OCI-LY7 (cell line): Measurements from ENCODE around the gene RPS6KA2. TPM values are rescaled to one million over a fixed set of nuclear protein-coding genes. Genes with fewer than 3 reads are reported as not detected.

Experiments
- BruUV-seq: library from RNA; stranded (reverse); fragments of 400-500 nt; replicated peaks from 2 replicates; lab custom pipeline; 2021; lab: Mats Ljungman, UMichigan
- CTCF ChIA-PET: fragments of 300-600 bp; sonication (Branson Sonifier 250); formaldehyde crosslinking; loops from one replicate; lab custom pipeline; 2022; ENCODE audit warnings: antibody characterized with exemption; ENCODE audit not compliant: unreplicated experiment; lab: Charles Lee
- POLR2A ChIA-PET: fragments of 300-600 bp; sonication (Branson Sonifier 250); formaldehyde crosslinking; loops from one replicate; lab custom pipeline; 2022; ENCODE audit warnings: antibody characterized with exemption; lab: Charles Lee
- DNase-seq: peaks from one replicate; pipeline ENCODE4 v3.0.0-alpha.2; 2015; ENCODE audit warnings: low spot score
- H2AFZ ChIP-seq: fragments of 200-600 bp; sonication (generic), shearing (Covaris generic); 2 replicates; pipeline ENCODE4 v1.6.1; 2014; ENCODE audit warnings: mild to moderate bottlenecking, antibody characterized with exemption, low read length, moderate library complexity
- H3K27ac ChIP-seq: fragments of 200-600 bp; sonication (generic); 2 replicates; pipeline ENCODE4 v1.5.1; 2014; ENCODE audit warnings: mixed run types, low read depth, mild to moderate bottlenecking, moderate library complexity, low read length, inconsistent platforms; ENCODE audit not compliant: poor library complexity, severe bottlenecking
- H3K36me3 ChIP-seq: fragments of 200-600 bp; sonication (generic); 2 replicates; pipeline ENCODE4 v1.6.1; 2014; ENCODE audit warnings: mild to moderate bottlenecking, antibody characterized with exemption, low read length, moderate library complexity, mixed read lengths; ENCODE audit not compliant: insufficient read depth
- H3K4me1 ChIP-seq: fragments of 200-600 bp; sonication (generic); 2 replicates; pipeline ENCODE4 v1.5.1; 2014; ENCODE audit warnings: mild to moderate bottlenecking, low read length; ENCODE audit not compliant: insufficient read depth, poor library complexity, severe bottlenecking
- H3K4me2 ChIP-seq: fragments of 200-600 bp; sonication (generic); 2 replicates; pipeline ENCODE4 v1.6.1; 2014; ENCODE audit warnings: mild to moderate bottlenecking, low read length
- H3K4me3 ChIP-seq: fragments of 200-600 bp; sonication (generic); 2 replicates; pipeline ENCODE4 v1.5.1; 2014; ENCODE audit warnings: mild to moderate bottlenecking, low read depth, low read length; ENCODE audit not compliant: poor library complexity, severe bottlenecking
- H3K79me2 ChIP-seq: fragments of 200-600 bp; sonication (generic); 2 replicates; pipeline ENCODE4 v1.6.1; 2016; ENCODE audit warnings: low read depth, mild to moderate bottlenecking, low read length, moderate library complexity, mixed read lengths; ENCODE audit not compliant: insufficient read depth
- H3K9me2 ChIP-seq: fragments of 200-600 bp; sonication (generic); 2 replicates; pipeline ENCODE4 v1.6.1; 2016; ENCODE audit warnings: mild to moderate bottlenecking, low read length, mixed read lengths; ENCODE audit not compliant: insufficient read depth
- H3K9me3 ChIP-seq: fragments of 200-600 bp; sonication (generic); 2 replicates; pipeline ENCODE4 v1.6.1; 2014; ENCODE audit warnings: mild to moderate bottlenecking, mixed run types, low read length, mixed read lengths
- H4K20me1 ChIP-seq: fragments of 200-600 bp; sonication (generic); 2 replicates; pipeline ENCODE4 v1.6.1; 2014; ENCODE audit warnings: mild to moderate bottlenecking, antibody characterized with exemption, low read length, moderate library complexity, mixed read lengths; ENCODE audit not compliant: insufficient read depth
- EZH2phosphoT487 ChIP-seq: fragments of 200-600 bp; sonication (generic); IDR thresholded peaks from 2 replicates; pipeline ENCODE4 v1.6.1; 2018; ENCODE audit warnings: low read depth, borderline replicate concordance, mild to moderate bottlenecking, mixed run types, antibody characterized with exemption, low read length, moderate library complexity, mixed read lengths
- intact Hi-C: fragments of 100-400 bp; cut with micrococcal nuclease; formaldehyde crosslinking; loops from one replicate; pipeline ENCODE4 v1.10.0; 2022; ENCODE audit not compliant: unreplicated experiment
- total RNA-seq, 2 experiments: library from RNA; depleted of rRNA in 1 of 2; stranded (reverse); fragments of >200 nt in 1 of 2; shearing (Covaris generic) in 1 of 2; gene quantifications; 2 replicates each; pipeline ENCODE4 v1.2.3, GENCODE V29; 2014 to 2022
- TF ChIP-seq, protein P1 (sequence below): fragments of 200-600 bp; sonication (generic); conservative IDR thresholded peaks from 2 replicates; pipeline ENCODE4 v1.5.1; 2014; ENCODE audit warnings: mild to moderate bottlenecking, antibody characterized with exemption, low read length, moderate library complexity, mixed read lengths

The RPS6KA2 gene
- total RNA-seq, 2 experiments from 2014 or later = 0.69 to 1.9 TPM

DNA sequence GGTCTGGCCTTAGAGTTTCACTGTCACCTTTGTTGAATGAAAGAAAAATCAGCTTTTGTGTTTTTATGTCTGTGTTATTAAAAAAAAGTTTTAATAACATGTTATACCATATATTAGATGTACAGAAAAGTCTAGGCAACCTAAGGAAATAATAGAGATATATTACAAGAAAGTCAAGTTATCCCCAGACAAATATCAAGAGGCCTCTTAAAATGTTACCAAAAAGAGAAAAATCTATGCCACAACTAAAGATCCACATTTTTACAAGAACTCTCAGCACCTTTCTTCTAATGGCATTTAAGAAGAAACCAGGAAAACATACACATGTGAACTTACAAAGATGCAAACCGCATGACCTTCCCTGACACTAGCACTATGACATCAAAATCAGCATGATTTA, 67.4 kb downstream of the RPS6KA2 start:
- POLR2A ChIA-PET = no interaction called here

DNA sequence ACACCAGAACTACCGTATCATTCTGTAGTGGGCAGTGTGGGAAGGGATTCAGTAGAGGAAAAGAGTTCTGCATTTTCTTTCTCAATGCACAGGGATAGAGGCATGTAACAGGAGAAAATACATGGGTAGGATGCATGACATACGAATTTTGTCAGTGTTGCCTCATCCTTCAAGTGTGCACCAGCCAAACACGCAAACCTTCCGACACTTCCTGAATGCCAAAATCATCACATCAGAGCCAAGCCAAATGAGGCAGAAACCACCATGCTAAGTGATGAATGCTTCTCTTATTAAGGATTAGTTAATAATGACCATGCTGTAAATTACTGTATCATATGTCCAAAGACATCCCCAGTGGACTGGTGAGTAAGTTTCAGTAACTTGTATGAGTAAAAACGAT, 67.8 kb downstream of the RPS6KA2 start:
- no peak overlapping the region for H2AFZ ChIP-seq
- no peak for TF ChIP-seq EZH2phosphoT487
- TF ChIP-seq, protein P1, sequence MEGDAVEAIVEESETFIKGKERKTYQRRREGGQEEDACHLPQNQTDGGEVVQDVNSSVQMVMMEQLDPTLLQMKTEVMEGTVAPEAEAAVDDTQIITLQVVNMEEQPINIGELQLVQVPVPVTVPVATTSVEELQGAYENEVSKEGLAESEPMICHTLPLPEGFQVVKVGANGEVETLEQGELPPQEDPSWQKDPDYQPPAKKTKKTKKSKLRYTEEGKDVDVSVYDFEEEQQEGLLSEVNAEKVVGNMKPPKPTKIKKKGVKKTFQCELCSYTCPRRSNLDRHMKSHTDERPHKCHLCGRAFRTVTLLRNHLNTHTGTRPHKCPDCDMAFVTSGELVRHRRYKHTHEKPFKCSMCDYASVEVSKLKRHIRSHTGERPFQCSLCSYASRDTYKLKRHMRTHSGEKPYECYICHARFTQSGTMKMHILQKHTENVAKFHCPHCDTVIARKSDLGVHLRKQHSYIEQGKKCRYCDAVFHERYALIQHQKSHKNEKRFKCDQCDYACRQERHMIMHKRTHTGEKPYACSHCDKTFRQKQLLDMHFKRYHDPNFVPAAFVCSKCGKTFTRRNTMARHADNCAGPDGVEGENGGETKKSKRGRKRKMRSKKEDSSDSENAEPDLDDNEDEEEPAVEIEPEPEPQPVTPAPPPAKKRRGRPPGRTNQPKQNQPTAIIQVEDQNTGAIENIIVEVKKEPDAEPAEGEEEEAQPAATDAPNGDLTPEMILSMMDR = no peak
- no peak overlapping the region for H3K4me2 ChIP-seq
- no peaks in the 10 kb centered on the region for H3K9me3 ChIP-seq
- H3K4me3 ChIP-seq = no peak overlapping the region
- no peaks in the 10 kb centered on the region for H3K9me2 ChIP-seq
- no peaks in the 10 kb centered on the region for H3K4me1 ChIP-seq
- H4K20me1 ChIP-seq = no peaks in the 10 kb centered on the region
- no TSS peak for BruUV-seq
- intact Hi-C loops = no loop called here
- H3K36me3 ChIP-seq = no peaks in the 10 kb centered on the region
- H3K27ac ChIP-seq = no peak overlapping the region
- POLR2A ChIA-PET = no interaction called here
- DNase-seq = no peak
- CTCF ChIA-PET = no interaction called here
- no peaks in the 10 kb centered on the region for H3K79me2 ChIP-seq

More for the DNA sequence above, 67.4 kb downstream of the RPS6KA2 start:
- H3K9me2 ChIP-seq = no peaks in the 10 kb centered on the region
- H3K9me3 ChIP-seq = no peaks in the 10 kb centered on the region
- no peak overlapping the region for H3K4me3 ChIP-seq
- H3K27ac ChIP-seq = no peak overlapping the region
- H2AFZ ChIP-seq = no peak overlapping the region
- DNase-seq = no peak
- H3K4me2 ChIP-seq = no peak overlapping the region
- no peaks in the 10 kb centered on the region for H3K4me1 ChIP-seq
- H3K36me3 ChIP-seq = no peaks in the 10 kb centered on the region
- intact Hi-C loops = no loop called here
- CTCF ChIA-PET = no interaction called here
- H4K20me1 ChIP-seq = no peaks in the 10 kb centered on the region
- BruUV-seq = no TSS peak
- TF ChIP-seq, protein P1 = no peak
- no peak for TF ChIP-seq EZH2phosphoT487
- H3K79me2 ChIP-seq = no peaks in the 10 kb centered on the region

DNA sequence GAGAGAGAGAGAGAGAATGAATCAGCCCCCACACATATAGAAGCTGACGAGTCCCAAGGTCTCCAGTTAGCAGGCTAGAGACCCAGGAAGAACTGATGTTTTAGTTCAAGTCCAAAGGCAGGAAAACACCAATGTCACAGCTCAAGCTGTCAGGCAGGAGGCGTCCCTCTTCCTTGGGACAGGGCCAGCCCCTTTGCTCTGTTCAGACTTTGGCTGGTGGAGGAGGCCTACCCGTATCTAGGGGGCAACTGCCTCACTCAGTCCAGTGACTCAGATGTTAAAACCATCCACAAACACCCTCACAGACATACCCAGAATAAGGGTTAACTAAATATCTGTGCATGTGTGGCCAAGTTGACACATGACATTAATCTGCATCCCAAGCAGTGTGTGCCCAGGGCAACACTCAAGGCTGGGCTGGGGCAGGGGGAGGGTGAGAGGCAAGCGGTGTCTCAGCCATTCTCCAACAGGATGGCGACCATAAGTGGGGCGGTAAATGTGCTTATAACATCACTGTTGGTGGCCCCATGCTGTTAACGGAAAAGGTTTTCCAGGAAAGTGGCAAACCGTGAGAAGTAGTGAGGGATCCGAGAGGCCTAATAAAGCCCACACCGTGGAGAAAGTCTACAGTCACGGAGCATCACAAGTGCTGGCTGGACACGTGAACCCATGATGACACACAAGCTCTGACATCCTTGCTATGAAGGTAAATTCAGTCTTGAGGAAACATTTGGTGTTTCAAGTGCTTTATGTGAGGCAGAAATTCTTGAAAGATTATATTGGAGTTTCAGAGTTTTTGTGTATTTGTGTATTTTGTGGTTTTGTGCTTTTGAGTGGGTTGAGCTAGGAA, 68.7 kb downstream of the RPS6KA2 start:
- Histone ChIP-seq H3K4me2 (no peak overlapping the region), H3K4me3 (no peak overlapping the region), H2AFZ (no peak overlapping the region), H4K20me1 (no peaks in the 10 kb centered on the region), H3K36me3 (no peaks in the 10 kb centered on the region), H3K4me1 (no peaks in the 10 kb centered on the region), H3K27ac (no peak overlapping the region), H3K79me2 (no peaks in the 10 kb centered on the region), H3K9me3 (no peaks in the 10 kb centered on the region), H3K9me2 (no peaks in the 10 kb centered on the region)
- DNase-seq = no peak
- CTCF ChIA-PET = no interaction called here
- intact Hi-C loops = no loop called here
- no TSS peak for BruUV-seq
- no peak for TF ChIP-seq EZH2phosphoT487
- TF ChIP-seq, protein P1 = no peak
- POLR2A ChIA-PET = no interaction called here
